OCI-LY3 (cell line): ENCODE measurements around the gene SNX18.

Experiments
- H2AFZ ChIP-seq: fragments of 200-600, 300-600 bp; shearing (Covaris generic); 2 replicates; pipeline ENCODE4 v1.6.0; 2014; ENCODE audit warnings: antibody characterized with exemption, low read depth, low read length
- H3K27ac ChIP-seq: fragments of 200-600, 300-600 bp; sonication (generic); 2 replicates; pipeline ENCODE4 v1.5.1; 2014; ENCODE audit warnings: mild to moderate bottlenecking, low read length, moderate library complexity, mixed read lengths
- H3K27me3 ChIP-seq: fragments of 200-600, 300-600 bp; sonication (generic); 2 replicates; pipeline ENCODE4 v1.6.1; 2014; ENCODE audit warnings: low read depth, low read length, mixed read lengths
- H3K36me3 ChIP-seq: fragments of 200-600, 300-600 bp; sonication (generic); replicated peaks from 2 replicates; pipeline ENCODE3; 2014; ENCODE audit warnings: low read depth, low read length, mixed read lengths
- H3K4me1 ChIP-seq: fragments of 300-600, 200-600 bp; sonication (generic); 2 replicates; pipeline ENCODE4 v1.6.1; 2014; ENCODE audit warnings: low read length, mixed read lengths
- H3K4me2 ChIP-seq: fragments of 200-600, 300-600 bp; sonication (generic); 2 replicates; pipeline ENCODE4 v1.6.1; 2014; ENCODE audit warnings: low read length, mixed read lengths
- H3K4me3 ChIP-seq: fragments of 300-600, 200-600 bp; sonication (generic); 2 replicates; pipeline ENCODE4 v1.5.1; 2014; ENCODE audit warnings: antibody characterized with exemption, mild to moderate bottlenecking, low read length, moderate library complexity
- H3K79me2 ChIP-seq: fragments of 300-600, 200-600 bp; shearing (Covaris generic); 2 replicates; pipeline ENCODE4 v1.6.1; 2014; ENCODE audit warnings: mild to moderate bottlenecking, low read length, mixed read lengths
- H3K9ac ChIP-seq: fragments of 300-600, 200-600 bp; shearing (Covaris generic); 2 replicates; pipeline ENCODE4 v1.6.0; 2014; ENCODE audit warnings: mild to moderate bottlenecking, low read length, moderate library complexity
- H3K9me3 ChIP-seq: fragments of 200-600, 300-600 bp; shearing (Covaris generic); 2 replicates; pipeline ENCODE4 v1.6.1; 2014; ENCODE audit warnings: low read length, mixed read lengths; ENCODE audit not compliant: insufficient read depth
- H4K20me1 ChIP-seq: fragments of 200-600, 300-600 bp; sonication (generic); 2 replicates; pipeline ENCODE4 v1.6.1; 2016; ENCODE audit warnings: low read length, mixed read lengths; ENCODE audit not compliant: insufficient read depth
- CTCF ChIP-seq: fragments of 200-600, 300-600 bp; sonication (generic); IDR thresholded peaks from 2 replicates; pipeline ENCODE4 v1.5.1; 2014; ENCODE audit warnings: antibody characterized with exemption, low read length, low read depth
- EZH2phosphoT487 ChIP-seq: fragments of 200-600 bp; shearing (Covaris generic); IDR thresholded peaks from 2 replicates; pipeline ENCODE4 v1.6.1; 2018; ENCODE audit warnings: antibody characterized with exemption, mixed run types, low read depth

The SNX18 gene

GRCh38 chr5:54495027-54495426 lies 22.5 kb upstream of the SNX18 start:
- Histone ChIP-seq H3K9me3 (no peaks in the 10 kb centered on the region), H4K20me1 (no peaks in the 10 kb centered on the region), H3K4me1 (peaks cover 9% of the 10 kb centered on the region), H3K27ac (no peak overlapping the region), H3K27me3 (peaks cover 27% of the 10 kb centered on the region), H3K4me2 (no peak overlapping the region), H2AFZ (no peak overlapping the region), H3K9ac (no peak overlapping the region), H3K79me2 (no peaks in the 10 kb centered on the region), H3K36me3 (no peaks in the 10 kb centered on the region), H3K4me3 (no peak overlapping the region)
- no peak for TF ChIP-seq EZH2phosphoT487
- TF ChIP-seq CTCF: no peak

GRCh38 chr5:54514291-54514690 lies 3.3 kb upstream of the SNX18 start:
- peaks cover 17% of the 10 kb centered on the region for H3K79me2 ChIP-seq
- H3K27ac ChIP-seq: no peak overlapping the region
- no peak overlapping the region for H3K9ac ChIP-seq
- peaks cover 9% of the 10 kb centered on the region; the same call in 1 of the 2 replicates for H4K20me1 ChIP-seq
- H3K36me3 ChIP-seq: peaks cover 11% of the 10 kb centered on the region
- H3K9me3 ChIP-seq: no peaks in the 10 kb centered on the region
- H3K4me1 ChIP-seq: peaks cover 33% of the 10 kb centered on the region
- no peak overlapping the region for H3K4me3 ChIP-seq
- H3K27me3 ChIP-seq: peaks cover 16% of the 10 kb centered on the region; the same call in 1 of the 2 replicates
- H2AFZ ChIP-seq: no peak overlapping the region
- TF ChIP-seq EZH2phosphoT487 (no peak), CTCF (peak; percentile 29)
- H3K4me2 ChIP-seq: no peak overlapping the region

- H3K27ac ChIP-seq: no peak overlapping the region
- no peak overlapping the region for H3K4me3 ChIP-seq
Observed at GRCh38 chr5:54514841-54515432, 2.6 kb upstream of the SNX18 start.

GRCh38 chr5:54515634-54516033 lies 1.9 kb upstream of the SNX18 start:
- Histone ChIP-seq H2AFZ (no peak overlapping the region), H4K20me1 (peaks cover 21% of the 10 kb centered on the region), H3K4me2 (peak overlapping the region; percentile 95; the same call in 1 of the 2 replicates), H3K4me1 (peaks cover 34% of the 10 kb centered on the region), H3K27me3 (peaks cover 11% of the 10 kb centered on the region; the same call in 1 of the 2 replicates), H3K36me3 (peaks cover 24% of the 10 kb centered on the region), H3K9me3 (no peaks in the 10 kb centered on the region), H3K79me2 (peaks cover 31% of the 10 kb centered on the region), H3K9ac (no peak overlapping the region), H3K4me3 (no peak overlapping the region), H3K27ac (no peak overlapping the region)
- no peak for TF ChIP-seq CTCF
- TF ChIP-seq EZH2phosphoT487: no peak

More at GRCh38 chr5:54514841-54515432, 2.6 kb upstream of the SNX18 start:
- H3K79me2 ChIP-seq: peaks cover 24% of the 10 kb centered on the region
- no peak overlapping the region for H3K4me2 ChIP-seq
- no peak overlapping the region for H3K9ac ChIP-seq
- H3K4me1 ChIP-seq: peaks cover 34% of the 10 kb centered on the region
- H3K36me3 ChIP-seq: peaks cover 17% of the 10 kb centered on the region
- TF ChIP-seq EZH2phosphoT487 (no peak), CTCF (no peak)
- peaks cover 11% of the 10 kb centered on the region; the same call in 1 of the 2 replicates for H3K27me3 ChIP-seq
- peaks cover 14% of the 10 kb centered on the region for H4K20me1 ChIP-seq
- no peaks in the 10 kb centered on the region for H3K9me3 ChIP-seq
- H2AFZ ChIP-seq: no peak overlapping the region
